GM12878 (cell line): Measurements from ENCODE around the gene BBS5. TPM values are rescaled to one million over a fixed set of nuclear protein-coding genes. Genes with fewer than 3 reads are reported as not detected.

Experiments
- ATAC-seq: fragments of 200-7000 bp; cut with Tn5 transposase; 3 replicates; pipeline ENCODE4 v1.9.1; 2020; ENCODE audit warnings: mild to moderate bottlenecking, moderate library complexity
- BruUV-seq: library from RNA; stranded (reverse); fragments of 400-500 nt; replicated peaks from 2 replicates; lab custom pipeline; 2021; lab: Mats Ljungman, UMichigan
- CTCF ChIA-PET: fragments of 300-600 bp; sonication (Branson Sonifier 250); formaldehyde crosslinking; extraction: SDS; loops from one replicate; lab custom pipeline; 2021; ENCODE audit warnings: inconsistent platforms; lab: Yijun Ruan, JAX
- POLR2A ChIA-PET: fragments of 350-600 bp; formaldehyde crosslinking; extraction: SDS; loops from one replicate; lab custom pipeline; 2021; ENCODE audit warnings: inconsistent platforms; lab: Charles Lee
- RAD21 ChIA-PET: fragments of 300-600 bp; sonication (Branson Sonifier 250); formaldehyde crosslinking; loops from one replicate; lab custom pipeline; 2023; ENCODE audit warnings: antibody characterized with exemption; ENCODE audit not compliant: unreplicated experiment; lab: Charles Lee
- SMC1A ChIA-PET: fragments of 300-600 bp; sonication (Branson Sonifier 250); formaldehyde crosslinking; loops from one replicate; lab custom pipeline; 2023; ENCODE audit not compliant: unreplicated experiment, uncharacterized antibody; lab: Charles Lee
- DNase-seq: peaks from one replicate; pipeline ENCODE4 v3.0.0-alpha.2; 2011; ENCODE audit warnings: low read depth, low spot score
- FAIRE-seq: peaks from 3 replicates; lab custom pipeline; 2011; peaks lifted over from hg19 to GRCh38; lab: Jason Lieb, UNC
- H2AFZ ChIP-seq: 2 replicates; pipeline ENCODE4 v1.6.0; 2011; ENCODE audit warnings: low read depth, low read length, control low read depth; ENCODE audit not compliant: control insufficient read depth
- H3K27ac ChIP-seq: 2 replicates; pipeline ENCODE4 v1.5.1; 2011; ENCODE audit warnings: control low read depth; ENCODE audit not compliant: control insufficient read depth, insufficient read depth
- H3K27me3 ChIP-seq, 2 experiments: replicated peaks in 1 of 2; 2 replicates each; pipeline versions ENCODE4 v1.6.0 to v1.6.1; 2011; ENCODE audit warnings: low read length in 1 of 2; ENCODE audit not compliant: control insufficient read depth in 2 of 2, insufficient read depth in 2 of 2
- H3K36me3 ChIP-seq, 2 experiments: 2 replicates each; pipeline ENCODE4 v1.5.1; 2011; ENCODE audit warnings: low read length in 1 of 2; ENCODE audit not compliant: control insufficient read depth in 2 of 2, insufficient read depth in 2 of 2
- H3K4me1 ChIP-seq: 2 replicates; pipeline ENCODE4 v1.6.1; 2011; ENCODE audit warnings: mild to moderate bottlenecking, low read length, moderate library complexity, mixed read lengths; ENCODE audit not compliant: control insufficient read depth, insufficient read depth
- H3K4me2 ChIP-seq: 2 replicates; pipeline ENCODE4 v1.6.0; 2011; ENCODE audit warnings: control low read depth; ENCODE audit not compliant: control insufficient read depth, insufficient read depth
- H3K4me3 ChIP-seq: fragments of 200-600 bp; sonication (generic); 2 replicates; pipeline ENCODE4 v1.5.1; 2016
- H3K79me2 ChIP-seq: 2 replicates; pipeline ENCODE4 v1.6.0; 2011; ENCODE audit warnings: low read length; ENCODE audit not compliant: control insufficient read depth, insufficient read depth
- H3K9ac ChIP-seq: 2 replicates; pipeline ENCODE4 v1.8.0; 2011; ENCODE audit warnings: low read length, control low read depth, mixed read lengths; ENCODE audit not compliant: control insufficient read depth, insufficient read depth
- H3K9me3 ChIP-seq: replicated peaks from 3 replicates; pipeline ENCODE4 v1.5.1; 2011; ENCODE audit warnings: mild to moderate bottlenecking, low read length; ENCODE audit not compliant: control insufficient read depth, insufficient read depth
- H4K20me1 ChIP-seq: 2 replicates; pipeline ENCODE4 v1.6.0; 2011; ENCODE audit not compliant: control insufficient read depth, insufficient read depth
- HCFC1 ChIP-seq: fragments of 150-350 bp; IDR thresholded peaks from 2 replicates; pipeline ENCODE4 v1.6.1; 2014; ENCODE audit warnings: low read length
- SKIL ChIP-seq: fragments of 450-650 bp; IDR thresholded peaks from 2 replicates; pipeline ENCODE4 v1.6.1; 2017; ENCODE audit warnings: mild to moderate bottlenecking, low read depth, inconsistent platforms; ENCODE audit not compliant: poor library complexity, severe bottlenecking
- WGBS: methylation state at CpG from one replicate; pipeline ENCODE4 v1.1.6; 2016; ENCODE audit warnings: low lambda C conversion rate; ENCODE audit not compliant: insufficient replicate concordance, insufficient coverage; ENCODE audit errors: missing lambda C conversion rate; 5-methylcytosine and 5-hydroxymethylcytosine counted together
- in situ Hi-C: fragments of 300-500 bp; cut with MboI; formaldehyde crosslinking; loops from 9 replicates; pipeline ENCODE4 v1.14.3; 2018; ENCODE audit warnings: mixed read lengths
- intact Hi-C: fragments of 100-400 bp; cut with micrococcal nuclease; formaldehyde crosslinking; loops from one replicate; pipeline ENCODE4 v1.14.2; 2022; ENCODE audit not compliant: unreplicated experiment
- polyA plus RNA-seq, 11 experiments: library from polyadenylated mRNA; depleted of rRNA in 4 of 11; unstranded in 6 of 11; stranded (reverse) in 5 of 11; fragments of >200 nt; fragmentation: Nextera tagmentation in 4 of 11; fragmentation: Illumina TruSeq in 1 of 11; extraction: Ambion mirVana in 4 of 11; extraction: Trizol in 1 of 11; gene quantifications; 1 replicate in 1 of 11; 2 replicates in 10 of 11; pipeline versions ENCODE4 v1.2.1 to v1.2.3, GENCODE V29; 2011 to 2016; ENCODE audit warnings: inconsistent platforms in 2 of 11, missing spikeins in 2 of 11, low read depth in 1 of 11
- total RNA-seq, 4 experiments: library from RNA; depleted of rRNA in 3 of 4; stranded (reverse); fragments of >200 nt in 3 of 4; fragmentation: Illumina TruSeq in 1 of 4; extraction: Trizol in 1 of 4; gene quantifications; 2 replicates each; pipeline versions ENCODE4 v1.2.1 to v1.2.3, GENCODE V29; 2013 to 2021
- TF ChIP-seq, protein P1 (sequence below): IDR thresholded peaks from 2 replicates; pipeline ENCODE4 v1.6.1; 2012; ENCODE audit warnings: low read depth, low read length, improper control_type of control experiment

The BBS5 gene
- total and polyA plus RNA-seq, 10 of the 15 experiments (the other 5 are each of a cell fraction or from before 2014, with no cell fraction given), result 0.56 to 3.4 (median 1.6) TPM

DNA sequence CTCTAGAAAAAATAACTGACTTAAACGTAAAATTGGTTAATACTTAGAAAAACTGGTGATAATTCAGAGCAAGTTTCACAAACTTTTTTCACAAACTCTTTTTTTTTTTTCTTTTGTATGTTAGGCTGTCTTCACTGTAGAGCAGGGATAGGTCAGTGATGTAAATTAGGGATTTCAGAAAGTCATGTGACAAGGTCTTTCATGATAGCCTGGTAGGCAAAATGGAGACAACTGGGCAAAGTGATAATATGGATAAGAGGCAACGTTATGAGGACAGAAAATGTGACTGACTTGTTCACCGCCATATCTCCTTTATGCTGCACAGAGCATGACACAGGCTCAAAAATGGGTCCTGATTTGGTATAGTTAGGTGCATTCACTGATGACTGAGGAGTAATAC is 39.4 kb upstream of the BBS5 start:
- ATAC-seq (no peak), FAIRE-seq (no peak), DNase-seq (no peak)
- RAD21 ChIA-PET, result no interaction called here
- Histone ChIP-seq H3K4me2 (no peak overlapping the region), H2AFZ (no peak overlapping the region), H4K20me1 (no peaks in the 10 kb centered on the region), H3K79me2 (no peaks in the 10 kb centered on the region), H3K9ac (no peak overlapping the region), H3K27me3 (no peaks in the 10 kb centered on the region), H3K36me3 (no peaks in the 10 kb centered on the region), H3K27ac (no peak overlapping the region), H3K9me3 (no peaks in the 10 kb centered on the region), H3K4me1 (no peaks in the 10 kb centered on the region), H3K4me3 (no peak overlapping the region)
- POLR2A ChIA-PET, result no interaction called here
- in situ Hi-C loops, result no loop called here
- CTCF ChIA-PET, result no interaction called here
- intact Hi-C loops, result no loop called here
- no peak for TF ChIP-seq HCFC1
- SMC1A ChIA-PET, result interaction anchor here (0.7 to 1.3 kb wide), 2 partner anchors 203 to 503 kb away, joined by 3 read pairs; no protein-coding TSS in a partner anchor
- no TSS peak for BruUV-seq
- 51% methylated on average over 3 of the region's 3 CpGs for WGBS

DNA sequence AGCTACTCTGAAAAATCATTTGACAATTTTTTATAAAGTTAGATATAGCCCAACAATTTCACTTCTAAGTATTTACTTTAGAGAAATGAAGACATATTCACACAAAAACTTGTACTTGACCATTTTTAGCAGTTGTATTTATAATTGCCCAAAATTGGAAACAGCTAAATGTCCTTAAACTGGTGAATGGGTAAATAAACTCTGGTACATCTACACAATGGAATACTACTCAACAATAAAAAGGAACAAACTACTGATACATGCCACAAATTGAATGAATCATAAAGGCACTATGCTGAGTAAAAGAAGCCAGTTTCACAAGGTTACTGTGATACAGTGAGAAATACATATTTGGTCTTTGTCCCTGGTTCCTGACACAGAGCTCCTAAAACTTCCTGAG is 32.8 kb upstream of the BBS5 start:
- Histone ChIP-seq H3K4me1 (no peaks in the 10 kb centered on the region), H3K79me2 (no peaks in the 10 kb centered on the region), H3K36me3 (no peaks in the 10 kb centered on the region), H3K4me3 (no peak overlapping the region), H2AFZ (no peak overlapping the region), H3K27me3 (no peaks in the 10 kb centered on the region), H3K9me3 (no peaks in the 10 kb centered on the region), H4K20me1 (no peaks in the 10 kb centered on the region), H3K9ac (no peak overlapping the region), H3K4me2 (no peak overlapping the region), H3K27ac (no peak overlapping the region)
- DNase-seq (no peak), ATAC-seq (no peak), FAIRE-seq (no peak)
- RAD21 ChIA-PET, result no interaction called here
- CTCF ChIA-PET, result interaction anchor here (0.6 kb wide), 1 partner anchor 344 kb away, joined by 3 read pairs; no protein-coding TSS in a partner anchor
- TF ChIP-seq, protein P1, sequence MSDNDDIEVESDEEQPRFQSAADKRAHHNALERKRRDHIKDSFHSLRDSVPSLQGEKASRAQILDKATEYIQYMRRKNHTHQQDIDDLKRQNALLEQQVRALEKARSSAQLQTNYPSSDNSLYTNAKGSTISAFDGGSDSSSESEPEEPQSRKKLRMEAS, result no peak
- TF ChIP-seq SKIL, result no peak
- POLR2A ChIA-PET, result no interaction called here
- in situ Hi-C loops (no loop called here), intact Hi-C loops (no loop called here)
- SMC1A ChIA-PET, result interaction anchor here (0.7 to 1.2 kb wide), 2 partner anchors 35 to 666 kb away, joined by 3 read pairs; no protein-coding TSS in a partner anchor
- no TSS peak for BruUV-seq
